RWPE1 (cell line): ENCODE measurements around the gene SDC3.
A peak's percentile ranks its signal among the peaks of the same experiment; 100 is the strongest.

Source experiments
- CTCF ChIA-PET: fragments of 350-600 bp; sonication (Branson Sonifier 250); formaldehyde crosslinking; extraction: SDS; loops from one replicate; lab custom pipeline; 2021; lab: Yijun Ruan, JAX
- POLR2A ChIA-PET: fragments of 400-600 bp; formaldehyde crosslinking; extraction: SDS; loops from one replicate; lab custom pipeline; 2020; ENCODE audit warnings: antibody characterized with exemption; ENCODE audit not compliant: low non-redundant PET; lab: Yijun Ruan, JAX
- DNase-seq: peaks from one replicate; pipeline ENCODE4 v3.0.0; 2012; ENCODE audit warnings: low spot score
- H3K27ac ChIP-seq: fragments of 450-650 bp; 2 replicates; pipeline ENCODE4 v1.5.1; 2017
- CTCF ChIP-seq: fragments of 450-650 bp; conservative IDR thresholded peaks from 2 replicates; pipeline ENCODE4 v1.5.1; 2017; ENCODE audit warnings: low read depth, mild to moderate bottlenecking

Gene SDC3

GRCh38 chr1:30888975-30889374 lies 19.6 kb downstream of the SDC3 start:
- no peak for TF ChIP-seq CTCF
- DNase-seq = no peak
- CTCF ChIA-PET = no interaction called here
- no peak overlapping the region for H3K27ac ChIP-seq
- POLR2A ChIA-PET = no interaction called here

- ChIA-PET CTCF (no interaction called here), POLR2A (no interaction called here)
- DNase-seq = no peak
- no peak for TF ChIP-seq CTCF
- peak overlapping the region; percentile 47 for H3K27ac ChIP-seq
These were observed 20.2 kb downstream of the SDC3 start for GRCh38 chr1:30888391-30888790.

GRCh38 chr1:30887485-30888315 lies 20.9 kb downstream of the SDC3 start:
- no peak for DNase-seq
- ChIA-PET CTCF (interaction anchor here (0.5 kb wide), 1 partner anchor 23 kb away, joined by 3 read pairs; no protein-coding TSS in a partner anchor), POLR2A (no interaction called here)
- H3K27ac ChIP-seq = peak overlapping the region; percentile 47
- TF ChIP-seq CTCF = no peak

GRCh38 chr1:30886710-30887428 lies 21.7 kb downstream of the SDC3 start:
- ChIA-PET CTCF (interaction anchor here (0.5 kb wide), 1 partner anchor 24 kb away, joined by 3 read pairs; no protein-coding TSS in a partner anchor), POLR2A (no interaction called here)
- no peak overlapping the region for H3K27ac ChIP-seq
- no peak for DNase-seq
- TF ChIP-seq CTCF = no peak

- ChIA-PET POLR2A (no interaction called here), CTCF (interaction anchor here (0.5 kb wide), 1 partner anchor 27 kb away, joined by 4 read pairs; no protein-coding TSS in a partner anchor)
- H3K27ac ChIP-seq = no peak overlapping the region
- DNase-seq = no peak
- TF ChIP-seq CTCF = no peak
These were observed 22.7 kb downstream of the SDC3 start for GRCh38 chr1:30885570-30886522.

GRCh38 chr1:30884723-30885122 lies 23.8 kb downstream of the SDC3 start:
- no peak overlapping the region for H3K27ac ChIP-seq
- no peak for DNase-seq
- TF ChIP-seq CTCF = no peak
- POLR2A ChIA-PET = no interaction called here
- CTCF ChIA-PET = no interaction called here
